ENCODE measurements around the gene POLD2.

- TF ChIP-seq CTCF (conservative IDR thresholded peaks at IDR 0.05 in 1 of 2, IDR thresholded peaks at IDR 0.05 in 1 of 2; ENCODE audit: low read depth in 1 of 2, low read length in 2 of 2) (no peak), EZH2 (IDR thresholded peaks at IDR 0.05; ENCODE audit: low read length, missing control alignments) (no peak)
These were observed 55.3 kb downstream of the POLD2 start for GRCh38 chr7:44068054-44068453.
